ENCODE measurements around the gene RBP2.

DNA sequence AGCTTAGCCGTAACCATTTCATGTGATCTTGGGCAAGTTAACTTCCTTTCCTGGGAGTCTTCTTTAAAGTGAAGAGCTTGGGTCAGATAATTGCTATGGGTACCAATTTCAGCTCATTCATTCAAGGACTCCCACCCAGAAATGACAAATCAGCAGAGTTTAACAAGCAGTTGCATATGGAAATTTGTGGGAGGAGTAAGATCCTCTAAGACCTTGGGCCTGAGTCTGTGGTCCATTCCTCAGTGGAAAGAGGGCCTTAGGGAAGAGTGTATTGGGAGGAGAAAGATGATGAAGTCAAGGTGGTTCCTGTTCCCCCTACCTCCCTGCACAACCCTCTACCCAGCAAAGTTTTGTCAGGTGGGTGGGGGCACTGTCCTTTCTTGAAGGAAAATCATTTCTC lies 42.1 kb downstream of the RBP2 start:
- TF ChIP-seq, protein P1, sequence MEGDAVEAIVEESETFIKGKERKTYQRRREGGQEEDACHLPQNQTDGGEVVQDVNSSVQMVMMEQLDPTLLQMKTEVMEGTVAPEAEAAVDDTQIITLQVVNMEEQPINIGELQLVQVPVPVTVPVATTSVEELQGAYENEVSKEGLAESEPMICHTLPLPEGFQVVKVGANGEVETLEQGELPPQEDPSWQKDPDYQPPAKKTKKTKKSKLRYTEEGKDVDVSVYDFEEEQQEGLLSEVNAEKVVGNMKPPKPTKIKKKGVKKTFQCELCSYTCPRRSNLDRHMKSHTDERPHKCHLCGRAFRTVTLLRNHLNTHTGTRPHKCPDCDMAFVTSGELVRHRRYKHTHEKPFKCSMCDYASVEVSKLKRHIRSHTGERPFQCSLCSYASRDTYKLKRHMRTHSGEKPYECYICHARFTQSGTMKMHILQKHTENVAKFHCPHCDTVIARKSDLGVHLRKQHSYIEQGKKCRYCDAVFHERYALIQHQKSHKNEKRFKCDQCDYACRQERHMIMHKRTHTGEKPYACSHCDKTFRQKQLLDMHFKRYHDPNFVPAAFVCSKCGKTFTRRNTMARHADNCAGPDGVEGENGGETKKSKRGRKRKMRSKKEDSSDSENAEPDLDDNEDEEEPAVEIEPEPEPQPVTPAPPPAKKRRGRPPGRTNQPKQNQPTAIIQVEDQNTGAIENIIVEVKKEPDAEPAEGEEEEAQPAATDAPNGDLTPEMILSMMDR (IDR thresholded peaks at IDR 0.05) = no peak
- TF ChIP-seq POLR2A (IDR thresholded peaks at IDR 0.05) (no peak), POLR2AphosphoS5 (IDR thresholded peaks at IDR 0.05) (no peak)
